GM10248 (cell line): ENCODE measurements around the gene COLEC11.

Experiments
- CTCF ChIA-PET: fragments of 300-600 bp; sonication (Branson Sonifier 250); formaldehyde crosslinking; extraction: SDS; loops from one replicate; lab custom pipeline; 2021; ENCODE audit warnings: antibody characterized with exemption; lab: Yijun Ruan, JAX
- POLR2A ChIA-PET: fragments of 350-650 bp; sonication (Branson Sonifier 250); formaldehyde crosslinking; extraction: SDS; loops from one replicate; lab custom pipeline; 2020; ENCODE audit warnings: antibody characterized with exemption; lab: Yijun Ruan, JAX
- DNase-seq: peaks from one replicate; pipeline ENCODE4 v3.0.0; 2012; ENCODE audit errors: extremely low spot score
- TF ChIP-seq, protein P1 (sequence below): IDR thresholded peaks from 2 replicates; pipeline ENCODE4 v1.5.1; 2012; ENCODE audit warnings: mild to moderate bottlenecking, low read depth; ENCODE audit errors: extremely low read depth, missing control alignments, control extremely low read depth

The COLEC11 gene

DNA sequence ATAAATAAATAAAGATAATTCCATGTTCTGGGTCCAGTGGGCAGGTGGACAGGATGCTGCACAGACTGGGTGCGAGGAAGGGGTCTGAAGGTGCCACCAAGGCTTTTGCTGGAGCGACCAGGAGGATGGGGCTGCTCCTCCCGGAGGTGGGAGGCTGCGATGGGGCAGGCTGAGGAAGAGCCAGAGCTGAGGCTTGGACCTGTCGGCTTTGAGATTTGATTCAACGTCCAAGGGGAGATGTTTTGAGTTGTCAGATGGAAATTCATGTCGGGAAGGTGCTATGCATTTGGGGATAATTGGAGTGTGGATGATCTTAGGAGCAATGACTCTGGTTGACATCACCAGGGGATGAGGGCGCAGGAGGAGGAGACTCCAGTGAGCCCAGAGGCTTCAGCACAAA, 74.7 kb downstream of the COLEC11 start:
- ChIA-PET CTCF (no interaction called here), POLR2A (no interaction called here)
- no peak for DNase-seq
- TF ChIP-seq, protein P1, sequence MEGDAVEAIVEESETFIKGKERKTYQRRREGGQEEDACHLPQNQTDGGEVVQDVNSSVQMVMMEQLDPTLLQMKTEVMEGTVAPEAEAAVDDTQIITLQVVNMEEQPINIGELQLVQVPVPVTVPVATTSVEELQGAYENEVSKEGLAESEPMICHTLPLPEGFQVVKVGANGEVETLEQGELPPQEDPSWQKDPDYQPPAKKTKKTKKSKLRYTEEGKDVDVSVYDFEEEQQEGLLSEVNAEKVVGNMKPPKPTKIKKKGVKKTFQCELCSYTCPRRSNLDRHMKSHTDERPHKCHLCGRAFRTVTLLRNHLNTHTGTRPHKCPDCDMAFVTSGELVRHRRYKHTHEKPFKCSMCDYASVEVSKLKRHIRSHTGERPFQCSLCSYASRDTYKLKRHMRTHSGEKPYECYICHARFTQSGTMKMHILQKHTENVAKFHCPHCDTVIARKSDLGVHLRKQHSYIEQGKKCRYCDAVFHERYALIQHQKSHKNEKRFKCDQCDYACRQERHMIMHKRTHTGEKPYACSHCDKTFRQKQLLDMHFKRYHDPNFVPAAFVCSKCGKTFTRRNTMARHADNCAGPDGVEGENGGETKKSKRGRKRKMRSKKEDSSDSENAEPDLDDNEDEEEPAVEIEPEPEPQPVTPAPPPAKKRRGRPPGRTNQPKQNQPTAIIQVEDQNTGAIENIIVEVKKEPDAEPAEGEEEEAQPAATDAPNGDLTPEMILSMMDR, result no peak

DNA sequence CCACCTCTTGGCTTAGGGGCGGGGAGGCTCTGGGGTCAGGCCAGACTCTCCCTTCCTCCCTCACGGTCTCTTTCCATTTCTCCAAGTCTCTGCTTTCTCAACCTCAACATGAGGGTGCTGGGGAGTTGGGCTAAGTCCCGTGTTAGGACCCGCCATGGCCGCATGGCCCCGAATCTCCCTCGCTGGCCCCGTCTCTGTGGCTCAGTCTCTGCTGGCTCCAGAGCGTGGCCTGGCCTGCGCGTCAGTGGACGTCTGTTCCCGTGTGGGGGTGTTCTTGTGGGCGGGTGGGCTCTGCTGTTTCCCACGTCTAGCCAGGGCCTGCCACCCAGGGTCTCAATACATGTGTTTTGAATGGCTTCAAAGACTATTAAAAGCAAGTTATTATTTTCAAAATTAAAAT, 75.5 kb downstream of the COLEC11 start:
- DNase-seq, result no peak
- CTCF ChIA-PET, result no interaction called here
- POLR2A ChIA-PET, result no interaction called here
- TF ChIP-seq, protein P1, result no peak

DNA sequence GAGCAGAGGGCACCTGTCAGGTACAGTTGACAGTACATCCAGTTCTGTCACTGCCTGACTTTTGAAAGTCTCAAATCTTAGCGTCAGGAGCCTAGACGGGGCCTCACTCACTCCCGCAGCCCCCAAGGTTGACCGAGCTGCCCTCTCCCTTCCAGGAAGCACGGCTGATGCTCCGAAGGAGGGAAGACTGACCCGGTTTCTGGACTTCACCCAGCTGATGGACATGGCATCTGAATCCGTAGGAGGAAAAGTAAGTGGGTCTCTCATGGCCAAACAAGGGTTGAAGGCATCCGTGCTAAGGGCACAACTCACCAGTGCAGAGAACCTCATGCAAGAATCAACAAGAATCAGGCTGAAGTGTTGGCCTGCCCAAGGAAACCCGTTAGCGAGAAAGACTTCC, 76.0 kb downstream of the COLEC11 start:
- CTCF ChIA-PET, result no interaction called here
- POLR2A ChIA-PET, result no interaction called here
- TF ChIP-seq, protein P1, result no peak
- DNase-seq, result no peak

DNA sequence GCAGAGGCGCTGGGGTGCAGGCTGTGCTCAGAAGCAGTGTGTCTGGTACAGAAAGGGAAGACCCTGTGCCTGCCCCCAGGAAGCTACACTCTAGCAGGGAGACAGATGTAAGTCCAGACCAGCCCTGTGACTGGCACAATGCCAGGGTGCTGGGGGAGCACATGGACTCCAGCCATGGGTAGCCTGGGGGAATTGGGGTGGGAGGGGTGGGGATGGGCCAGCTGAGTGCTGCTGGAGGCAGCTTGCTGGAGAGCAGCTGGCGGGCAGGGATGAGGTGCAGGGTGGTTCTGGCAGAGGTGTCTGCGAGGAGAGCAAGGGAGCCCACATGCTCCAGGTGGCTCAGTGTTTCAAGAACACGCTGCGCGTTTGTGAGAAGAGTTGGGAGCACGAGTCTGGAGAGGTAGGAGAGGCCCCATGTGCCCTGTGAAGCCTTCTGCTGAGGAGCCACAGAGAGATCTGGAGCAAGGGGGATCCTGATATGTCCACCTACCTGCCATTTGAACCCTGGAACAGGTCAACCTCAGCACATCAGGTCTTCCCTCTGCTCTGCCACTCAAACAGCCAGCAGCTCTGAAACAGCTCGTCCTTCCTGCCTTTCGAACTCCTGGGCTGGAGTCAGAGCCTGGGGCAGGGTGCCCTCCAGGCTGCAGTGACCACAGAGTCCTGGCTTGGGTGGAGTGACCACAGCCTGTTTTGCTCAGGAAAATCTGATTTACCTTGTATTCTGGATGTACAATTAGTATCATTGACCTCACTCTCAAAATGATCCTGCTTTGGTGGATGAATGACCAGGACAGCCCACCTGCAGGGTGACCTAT, 78.2 kb downstream of the COLEC11 start:
- ChIA-PET CTCF (no interaction called here), POLR2A (no interaction called here)
- TF ChIP-seq, protein P1, result no peak
- DNase-seq, result no peak

DNA sequence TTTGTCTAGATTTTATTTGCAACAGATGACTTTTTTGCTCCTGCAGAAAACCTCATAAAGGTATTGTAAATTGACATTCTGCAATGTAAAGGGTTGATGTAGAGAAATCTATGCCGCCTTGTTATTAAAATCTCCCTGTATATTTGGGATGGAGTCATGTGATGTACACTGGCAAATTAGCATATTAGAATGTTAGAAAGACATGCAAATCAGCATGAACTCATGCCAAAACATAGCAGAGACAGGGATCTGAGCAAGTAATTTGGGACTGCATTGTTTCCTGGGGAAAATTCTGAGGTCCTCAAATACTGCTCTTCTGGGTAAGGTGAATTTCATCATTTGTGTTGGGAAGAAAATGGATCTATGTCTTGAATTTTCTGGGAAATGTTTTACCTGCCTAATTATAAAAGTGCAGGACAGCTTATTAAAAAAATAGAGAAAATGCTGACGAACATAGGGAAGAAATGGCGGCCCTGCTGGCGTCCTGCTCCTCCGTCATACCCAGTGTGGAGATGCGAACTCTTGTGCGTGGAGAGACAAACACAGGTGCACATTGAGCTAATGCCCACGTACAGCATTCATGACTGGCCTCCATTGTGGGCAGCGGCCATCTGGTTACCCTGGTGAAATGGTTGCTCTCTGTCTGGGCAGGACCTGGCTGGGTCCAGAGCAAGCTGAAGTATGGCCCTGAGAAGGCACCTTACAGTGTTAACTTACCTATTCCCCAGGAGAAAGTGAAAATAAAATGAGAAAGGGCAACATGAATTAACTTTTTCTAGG, 79.3 kb downstream of the COLEC11 start:
- ChIA-PET POLR2A (no interaction called here), CTCF (no interaction called here)
- DNase-seq, result no peak
- TF ChIP-seq, protein P1, result no peak

DNA sequence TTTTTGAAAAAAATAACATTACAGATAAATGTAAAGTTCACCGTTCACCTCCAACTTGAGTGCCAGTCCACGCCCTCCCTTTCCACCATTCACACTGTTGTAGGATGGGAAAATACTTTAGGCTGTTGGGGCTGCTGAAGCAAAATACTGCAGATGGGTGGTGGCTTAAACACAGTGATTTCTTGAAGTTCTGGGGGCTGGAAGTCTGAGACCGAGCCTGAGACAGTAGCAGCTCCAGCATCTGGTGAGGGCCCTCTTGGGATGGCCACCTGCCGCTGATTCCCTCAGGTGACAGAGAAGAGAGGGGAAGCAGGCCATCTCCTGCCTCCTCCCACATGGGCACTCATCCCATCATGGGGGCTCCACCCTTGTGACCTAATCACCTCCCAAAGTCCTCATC, 80.8 kb downstream of the COLEC11 start:
- CTCF ChIA-PET, result no interaction called here
- TF ChIP-seq, protein P1, result no peak

More for the DNA sequence above, 80.8 kb downstream of the COLEC11 start:
- no peak for DNase-seq
- POLR2A ChIA-PET, result no interaction called here
